Thyroid gland (tissue), 4 donors: ENCODE data around the gene ABRACL.

Source experiments
- CTCF ChIP-seq, 6 experiments: fragments of 200-600 bp in 3 of 6; fragments of 450-650 bp in 3 of 6; sonication (generic) in 3 of 6; IDR thresholded peaks; one replicate each; pipeline ENCODE4 v1.5.1; 2016 to 2019; ENCODE audit warnings: antibody characterized with exemption in 6 of 6, mild to moderate bottlenecking in 2 of 6, inconsistent platforms in 1 of 6, moderate library complexity in 1 of 6
- POLR2A ChIP-seq, 2 donors: fragments of 450-650 bp; IDR thresholded peaks; one replicate each; pipeline ENCODE4 v1.6.1; 2017; ENCODE audit warnings: antibody characterized with exemption in 2 of 2, mild to moderate bottlenecking in 2 of 2, moderate library complexity in 1 of 2

- TF ChIP-seq CTCF (IDR thresholded peaks at IDR 0.05) = no peak
- TF ChIP-seq POLR2A (IDR thresholded peaks at IDR 0.05) = no peak
Measured at GRCh38 chr6:139053382-139053781, 24.8 kb downstream of the ABRACL start.
